Prostate gland (tissue), 2 donors: ENCODE measurements around the gene RUVBL1.

Experiments
- CTCF ChIP-seq, 4 experiments: fragments of 200-600 bp in 2 of 4; fragments of 450-650 bp in 2 of 4; sonication (generic) in 2 of 4; IDR thresholded peaks; 1 replicate in 3 of 4; 2 replicates in 1 of 4; pipeline ENCODE4 v1.5.1; 2016 to 2019; ENCODE audit warnings: antibody characterized with exemption in 4 of 4, mild to moderate bottlenecking in 2 of 4, moderate library complexity in 2 of 4
- POLR2A ChIP-seq: fragments of 450-650 bp; IDR thresholded peaks from one replicate; pipeline ENCODE4 v1.6.1; 2016; ENCODE audit warnings: antibody characterized with exemption, mild to moderate bottlenecking
- POLR2AphosphoS5 ChIP-seq: sonication (generic); formaldehyde crosslinking; IDR thresholded peaks from one replicate; pipeline ENCODE4 v1.6.1; 2017; ENCODE audit warnings: antibody characterized with exemption

GRCh38 chr3:128079823-128080222 lies 43.8 kb downstream of the RUVBL1 start:
- TF ChIP-seq POLR2A (no peak), CTCF (IDR thresholded peaks at IDR 0.05) (no peak), POLR2AphosphoS5 (no peak)
